Measurements from ENCODE around the gene CD44. TPM values are rescaled to one million over a fixed set of nuclear protein-coding genes. Genes with fewer than 3 reads are reported as not detected.

Gene CD44
- total RNA-seq, 1 donor from 2014 or later = 268 TPM

DNA sequence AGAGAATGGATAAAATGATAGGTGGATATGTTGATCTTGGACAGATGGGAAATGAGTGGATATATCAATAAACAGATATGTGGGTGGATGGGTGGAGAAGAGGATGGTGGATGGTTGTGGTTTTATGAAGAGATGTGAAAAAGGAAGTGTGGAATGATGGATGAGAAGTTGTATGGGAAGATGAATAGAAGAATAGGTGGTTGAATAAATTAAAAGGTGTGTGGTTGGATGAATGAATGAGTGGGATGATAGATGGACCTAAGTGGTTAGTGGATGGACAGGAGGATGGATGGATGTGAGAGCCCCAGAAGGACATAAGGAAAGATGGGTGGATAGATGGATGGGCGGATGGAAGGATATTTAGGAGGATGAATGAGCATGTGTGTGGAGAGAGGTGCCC, 913 bp upstream of the CD44 start:
- DNase-seq (ENCODE audit: low read depth) = no peak

DNA sequence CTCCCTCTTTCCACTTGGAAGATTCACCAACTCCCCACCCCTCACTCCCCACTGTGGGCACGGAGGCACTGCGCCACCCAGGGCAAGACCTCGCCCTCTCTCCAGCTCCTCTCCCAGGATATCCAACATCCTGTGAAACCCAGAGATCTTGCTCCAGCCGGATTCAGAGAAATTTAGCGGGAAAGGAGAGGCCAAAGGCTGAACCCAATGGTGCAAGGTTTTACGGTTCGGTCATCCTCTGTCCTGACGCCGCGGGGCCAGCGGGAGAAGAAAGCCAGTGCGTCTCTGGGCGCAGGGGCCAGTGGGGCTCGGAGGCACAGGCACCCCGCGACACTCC, 397 bp upstream of the CD44 start:
- H3K27me3 ChIP-seq (ENCODE audit: control insufficient read depth, insufficient read depth, low read length) = no peaks in the 10 kb centered on the region
- H3K36me3 ChIP-seq (ENCODE audit: control insufficient read depth, insufficient read depth, low read length) = peaks cover 1% of the 10 kb centered on the region
- TF ChIP-seq CTCF (IDR thresholded peaks at IDR 0.05; ENCODE audit: insufficient read depth, low read length, poor library complexity, severe bottlenecking) = no peak
- DNase-seq (ENCODE audit: low read depth) = no peak
- H3K4me3 ChIP-seq (ENCODE audit: low read depth, low read length) = peak overlapping the region; percentile 92

More for the DNA sequence above, 913 bp upstream of the CD44 start:
- TF ChIP-seq CTCF (IDR thresholded peaks at IDR 0.05; ENCODE audit: insufficient read depth, low read length, poor library complexity, severe bottlenecking) = no peak
- H3K4me3 ChIP-seq (ENCODE audit: low read depth, low read length) = no peak overlapping the region
- H3K27me3 ChIP-seq (ENCODE audit: control insufficient read depth, insufficient read depth, low read length) = no peaks in the 10 kb centered on the region
- peaks cover 1% of the 10 kb centered on the region for H3K36me3 ChIP-seq (ENCODE audit: control insufficient read depth, insufficient read depth, low read length)

DNA sequence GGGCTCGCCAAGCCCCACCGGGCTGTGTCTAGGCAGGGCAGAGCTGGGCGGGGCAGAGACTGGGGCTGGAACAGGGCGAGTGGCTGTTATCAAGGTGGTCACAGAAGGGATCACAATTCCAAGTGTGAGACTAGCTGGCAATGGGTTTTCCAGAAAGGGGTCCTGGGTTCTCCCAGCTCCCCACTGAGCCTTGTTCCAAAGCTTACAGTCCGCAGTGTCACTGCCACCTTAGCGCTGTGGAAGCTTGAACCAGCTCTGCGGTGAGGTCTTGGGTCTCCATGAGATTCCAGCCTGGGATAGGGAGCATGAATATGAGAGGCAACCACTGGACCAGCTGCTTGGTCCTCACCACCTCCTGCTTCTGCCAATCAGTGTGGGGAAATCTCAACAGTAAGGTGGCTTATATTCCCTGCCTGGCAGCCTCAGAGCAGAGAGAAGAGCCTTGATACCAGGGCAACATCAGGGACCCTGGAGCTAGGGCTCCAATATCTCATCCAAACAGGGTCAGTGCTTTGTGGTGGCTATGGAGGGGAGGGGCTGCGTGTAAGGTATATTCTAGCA, 831 bp downstream of the CD44 start:
- peaks cover 1% of the 10 kb centered on the region for H3K36me3 ChIP-seq (ENCODE audit: control insufficient read depth, insufficient read depth, low read length)
- no peaks in the 10 kb centered on the region for H3K27me3 ChIP-seq (ENCODE audit: control insufficient read depth, insufficient read depth, low read length)
- peak overlapping the region; percentile 92 for H3K4me3 ChIP-seq (ENCODE audit: low read depth, low read length)
- DNase-seq (ENCODE audit: low read depth) = no peak
- TF ChIP-seq CTCF (IDR thresholded peaks at IDR 0.05; ENCODE audit: insufficient read depth, low read length, poor library complexity, severe bottlenecking) = no peak

DNA sequence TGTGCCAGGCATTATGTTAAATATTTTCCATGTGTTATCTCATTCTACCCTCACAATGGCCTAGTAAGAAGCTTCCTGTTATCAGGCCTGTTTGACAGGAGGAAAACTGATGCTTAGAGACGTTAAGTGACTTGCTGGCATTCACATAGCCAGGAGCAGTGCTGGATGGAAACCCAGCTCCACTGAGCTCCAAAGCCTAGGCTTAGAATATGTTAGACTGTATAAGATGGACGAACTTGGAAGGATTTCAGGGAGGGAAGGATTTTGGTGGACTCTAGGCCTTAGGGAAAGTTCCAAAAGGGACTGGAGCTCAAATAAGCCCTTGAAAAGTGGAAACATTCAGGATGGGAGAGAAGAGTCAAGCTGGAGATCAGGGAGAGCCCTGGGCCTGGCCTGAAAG, 2.1 kb downstream of the CD44 start:
- no peak for DNase-seq (ENCODE audit: low read depth)

DNA sequence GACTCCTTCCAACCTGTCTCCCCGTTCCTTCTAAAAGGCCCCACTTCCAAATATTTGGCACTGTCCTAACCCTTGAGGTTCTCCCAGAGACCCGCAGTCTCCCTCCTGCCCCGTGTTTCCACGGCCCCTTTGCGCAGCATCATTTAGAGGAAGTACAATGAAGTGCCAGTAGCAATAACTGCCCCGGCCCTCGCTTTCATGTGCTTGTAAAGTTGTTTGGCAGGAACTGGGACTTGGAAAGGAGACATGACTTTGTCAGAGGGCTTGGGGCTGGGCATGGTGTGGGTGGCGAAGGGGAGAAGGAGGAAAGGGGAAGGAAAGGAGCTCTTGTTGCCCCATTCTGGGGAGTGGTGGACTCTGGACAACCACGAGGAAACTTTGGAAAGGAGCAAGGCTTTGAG, 2.6 kb downstream of the CD44 start:
- Histone ChIP-seq H3K36me3 (ENCODE audit: control insufficient read depth, insufficient read depth, low read length) (peaks cover 1% of the 10 kb centered on the region), H3K27me3 (ENCODE audit: control insufficient read depth, insufficient read depth, low read length) (no peaks in the 10 kb centered on the region), H3K4me3 (ENCODE audit: low read depth, low read length) (peak overlapping the region; percentile 92)
- no peak for TF ChIP-seq CTCF (IDR thresholded peaks at IDR 0.05; ENCODE audit: insufficient read depth, low read length, poor library complexity, severe bottlenecking)
- no peak for DNase-seq (ENCODE audit: low read depth)

More for the DNA sequence above, 2.1 kb downstream of the CD44 start:
- H3K36me3 ChIP-seq (ENCODE audit: control insufficient read depth, insufficient read depth, low read length) = peaks cover 1% of the 10 kb centered on the region
- TF ChIP-seq CTCF (IDR thresholded peaks at IDR 0.05; ENCODE audit: insufficient read depth, low read length, poor library complexity, severe bottlenecking) = no peak
- peak overlapping the region; percentile 92 for H3K4me3 ChIP-seq (ENCODE audit: low read depth, low read length)
- H3K27me3 ChIP-seq (ENCODE audit: control insufficient read depth, insufficient read depth, low read length) = no peaks in the 10 kb centered on the region

DNA sequence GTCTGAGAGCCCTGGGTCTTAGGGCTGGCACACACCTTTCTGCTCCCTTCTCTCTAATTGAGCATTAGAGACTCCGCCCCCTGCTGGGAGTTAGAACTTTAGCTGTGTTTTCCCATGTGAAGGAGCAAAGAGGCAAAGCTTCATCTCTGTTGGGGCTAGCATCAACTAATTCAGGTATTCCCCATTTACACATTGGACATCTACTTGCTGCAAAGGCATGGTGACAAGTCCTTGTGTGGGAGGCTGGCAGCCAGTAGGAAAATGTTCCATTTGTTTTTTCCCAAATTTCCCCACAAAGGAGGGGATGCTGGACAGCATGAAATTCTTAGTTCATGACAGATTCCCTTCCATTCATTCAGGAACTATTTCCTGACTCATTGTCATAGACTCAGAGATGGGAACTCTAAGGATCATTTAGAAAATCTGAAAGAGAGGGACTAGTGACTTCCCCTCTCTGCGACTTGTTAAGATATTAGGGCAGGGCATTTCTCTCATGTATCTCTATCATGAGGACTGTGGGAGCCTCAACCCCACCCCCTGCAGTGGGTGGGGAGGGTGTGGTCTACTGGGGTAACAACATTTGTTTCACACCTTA, 3.6 kb downstream of the CD44 start:
- DNase-seq (ENCODE audit: low read depth) = no peak
- Histone ChIP-seq H3K36me3 (ENCODE audit: control insufficient read depth, insufficient read depth, low read length) (peaks cover 1% of the 10 kb centered on the region), H3K27me3 (ENCODE audit: control insufficient read depth, insufficient read depth, low read length) (no peaks in the 10 kb centered on the region), H3K4me3 (ENCODE audit: low read depth, low read length) (peak overlapping the region; percentile 22)
- peak; percentile 28 for TF ChIP-seq CTCF (IDR thresholded peaks at IDR 0.05; ENCODE audit: insufficient read depth, low read length, poor library complexity, severe bottlenecking)

Data from kidney epithelial cell (primary cell).